HepG2 (cell line): ENCODE data around the gene INHBB. TPM values are rescaled to one million over a fixed set of nuclear protein-coding genes. Genes with fewer than 3 reads are reported as not detected.
A peak's percentile ranks its signal among the peaks of the same experiment; 100 is the strongest.

Experiments used
- BRCA1 ChIP-seq: sonication (generic); formaldehyde crosslinking; IDR thresholded peaks from 2 replicates; pipeline ENCODE4 v1.4.0; 2020; ENCODE audit warnings: missing genetic modification reagents
- CBFB ChIP-seq: sonication (generic); formaldehyde crosslinking; IDR thresholded peaks from 2 replicates; pipeline ENCODE4 v1.4.0; 2020; ENCODE audit warnings: missing genetic modification reagents
- HNRNPUL1 ChIP-seq: fragments of 200-400 bp; formaldehyde crosslinking; IDR thresholded peaks from 2 replicates; pipeline ENCODE4 v1.6.1; 2017; ENCODE audit warnings: low read depth, mild to moderate bottlenecking, low read length, moderate library complexity
- HOXD1 ChIP-seq: sonication (generic); formaldehyde crosslinking; IDR thresholded peaks from 2 replicates; pipeline ENCODE4 v1.5.0; 2020; ENCODE audit warnings: missing genetic modification reagents
- IKZF4 ChIP-seq: sonication (generic); formaldehyde crosslinking; IDR thresholded peaks from 2 replicates; pipeline ENCODE4 v1.5.1; 2020; ENCODE audit warnings: borderline replicate concordance, mild to moderate bottlenecking, low read depth, missing genetic modification reagents; ENCODE audit errors: not compliant biosample characterization
- KLF15 ChIP-seq: sonication (generic); formaldehyde crosslinking; IDR thresholded peaks from 2 replicates; pipeline ENCODE4 v1.8.1; 2023; ENCODE audit warnings: borderline replicate concordance, mild to moderate bottlenecking, inconsistent platforms, missing genetic modification reagents, mixed read lengths
- NR2F2 ChIP-seq: IDR thresholded peaks from 2 replicates; pipeline ENCODE4 v1.6.1; 2012; ENCODE audit warnings: low read depth, inconsistent platforms, borderline replicate concordance
- POGK ChIP-seq: sonication (generic); formaldehyde crosslinking; conservative IDR thresholded peaks from 2 replicates; pipeline ENCODE4 v1.8.0; 2022; ENCODE audit warnings: mild to moderate bottlenecking, moderate library complexity, missing genetic modification reagents
- PTBP1 ChIP-seq: fragments of 200-400 bp; formaldehyde crosslinking; IDR thresholded peaks from 2 replicates; pipeline ENCODE4 v1.6.1; 2018; ENCODE audit warnings: low read length, low read depth; ENCODE audit not compliant: poor library complexity, severe bottlenecking
- ZBTB38 ChIP-seq: sonication (generic); formaldehyde crosslinking; IDR thresholded peaks from 2 replicates; pipeline ENCODE4 v1.5.1; 2020; ENCODE audit warnings: mild to moderate bottlenecking, missing genetic modification reagents
- ZNF12 ChIP-seq: sonication (generic); formaldehyde crosslinking; IDR thresholded peaks from 2 replicates; pipeline ENCODE4 v1.5.0; 2020; ENCODE audit warnings: missing genetic modification reagents
- ZNF224 ChIP-seq: sonication (generic); formaldehyde crosslinking; IDR thresholded peaks from 2 replicates; pipeline ENCODE4 v1.5.0; 2020; ENCODE audit warnings: mild to moderate bottlenecking, missing genetic modification reagents
- ZNF253 ChIP-seq: sonication (generic); formaldehyde crosslinking; IDR thresholded peaks from 2 replicates; pipeline ENCODE4 v1.8.0; 2022; ENCODE audit warnings: mild to moderate bottlenecking, missing genetic modification reagents, borderline replicate concordance
- ZNF292 ChIP-seq: sonication (generic); formaldehyde crosslinking; IDR thresholded peaks from 2 replicates; pipeline ENCODE4 v1.8.1; 2022; ENCODE audit warnings: mild to moderate bottlenecking, low read depth, missing genetic modification reagents, borderline replicate concordance
- polyA plus RNA-seq, 8 experiments: library from polyadenylated mRNA; depleted of rRNA in 3 of 8; stranded (reverse) in 7 of 8; unstranded in 1 of 8; fragments of >200 nt; fragmentation: Illumina TruSeq in 4 of 8; extraction: Trizol in 4 of 8; gene quantifications; 2 replicates each; pipeline versions ENCODE4 v1.2.1 to v1.2.3, GENCODE V29; 2011 to 2016; ENCODE audit warnings: low read depth in 4 of 8, missing spikeins in 1 of 8, mixed read lengths in 1 of 8; ENCODE audit not compliant: insufficient read depth in 1 of 8
- total RNA-seq, 5 experiments: library from RNA; depleted of rRNA; stranded (reverse); fragments of >200 nt; fragmentation: Illumina TruSeq; extraction: Trizol; gene quantifications; 2 replicates each; pipeline ENCODE4 v1.2.3, GENCODE V29; 2016; ENCODE audit warnings: low read depth in 1 of 5
- TF ChIP-seq, protein P1 (sequence below): sonication (generic); formaldehyde crosslinking; IDR thresholded peaks from 2 replicates; pipeline ENCODE4 v1.5.1; 2020; ENCODE audit warnings: missing genetic modification reagents, mild to moderate bottlenecking, borderline replicate concordance
- TF ChIP-seq, protein P2 (sequence below): sonication (generic); formaldehyde crosslinking; IDR thresholded peaks from 2 replicates; pipeline ENCODE4 v1.9.0; 2021; ENCODE audit warnings: missing genetic modification reagents, mild to moderate bottlenecking, borderline replicate concordance
- TF ChIP-seq, protein P3 (sequence below): sonication (generic); formaldehyde crosslinking; IDR thresholded peaks from 2 replicates; pipeline ENCODE4 v1.4.0; 2020; ENCODE audit warnings: missing genetic modification reagents

The INHBB gene
- total and polyA plus RNA-seq, 2 of the 13 experiments (the other 11 are each of a cell fraction or from before 2014, with no cell fraction given) = 0.20 to 1.7 TPM

- TF ChIP-seq, protein P1, sequence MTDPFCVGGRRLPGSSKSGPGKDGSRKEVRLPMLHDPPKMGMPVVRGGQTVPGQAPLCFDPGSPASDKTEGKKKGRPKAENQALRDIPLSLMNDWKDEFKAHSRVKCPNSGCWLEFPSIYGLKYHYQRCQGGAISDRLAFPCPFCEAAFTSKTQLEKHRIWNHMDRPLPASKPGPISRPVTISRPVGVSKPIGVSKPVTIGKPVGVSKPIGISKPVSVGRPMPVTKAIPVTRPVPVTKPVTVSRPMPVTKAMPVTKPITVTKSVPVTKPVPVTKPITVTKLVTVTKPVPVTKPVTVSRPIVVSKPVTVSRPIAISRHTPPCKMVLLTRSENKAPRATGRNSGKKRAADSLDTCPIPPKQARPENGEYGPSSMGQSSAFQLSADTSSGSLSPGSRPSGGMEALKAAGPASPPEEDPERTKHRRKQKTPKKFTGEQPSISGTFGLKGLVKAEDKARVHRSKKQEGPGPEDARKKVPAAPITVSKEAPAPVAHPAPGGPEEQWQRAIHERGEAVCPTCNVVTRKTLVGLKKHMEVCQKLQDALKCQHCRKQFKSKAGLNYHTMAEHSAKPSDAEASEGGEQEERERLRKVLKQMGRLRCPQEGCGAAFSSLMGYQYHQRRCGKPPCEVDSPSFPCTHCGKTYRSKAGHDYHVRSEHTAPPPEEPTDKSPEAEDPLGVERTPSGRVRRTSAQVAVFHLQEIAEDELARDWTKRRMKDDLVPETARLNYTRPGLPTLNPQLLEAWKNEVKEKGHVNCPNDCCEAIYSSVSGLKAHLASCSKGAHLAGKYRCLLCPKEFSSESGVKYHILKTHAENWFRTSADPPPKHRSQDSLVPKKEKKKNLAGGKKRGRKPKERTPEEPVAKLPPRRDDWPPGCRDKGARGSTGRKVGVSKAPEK = no peak
- TF ChIP-seq NR2F2 (no peak), PTBP1 (no peak), ZBTB38 (peak; percentile 67; the same call in 1 of the 2 replicates), ZNF12 (no peak), HOXD1 (CRISPR knock-in tag) (no peak), BRCA1 (no peak), POGK (no peak), ZNF292 (CRISPR knock-in tag) (no peak), CBFB (CRISPR knock-in tag) (peak; percentile 82), ZNF253 (CRISPR knock-in tag) (no peak), KLF15 (CRISPR knock-in tag) (peak; percentile 73; the same call in 1 of the 2 replicates), IKZF4 (no peak), ZNF224 (no peak), HNRNPUL1 (no peak)
- TF ChIP-seq, protein P2, sequence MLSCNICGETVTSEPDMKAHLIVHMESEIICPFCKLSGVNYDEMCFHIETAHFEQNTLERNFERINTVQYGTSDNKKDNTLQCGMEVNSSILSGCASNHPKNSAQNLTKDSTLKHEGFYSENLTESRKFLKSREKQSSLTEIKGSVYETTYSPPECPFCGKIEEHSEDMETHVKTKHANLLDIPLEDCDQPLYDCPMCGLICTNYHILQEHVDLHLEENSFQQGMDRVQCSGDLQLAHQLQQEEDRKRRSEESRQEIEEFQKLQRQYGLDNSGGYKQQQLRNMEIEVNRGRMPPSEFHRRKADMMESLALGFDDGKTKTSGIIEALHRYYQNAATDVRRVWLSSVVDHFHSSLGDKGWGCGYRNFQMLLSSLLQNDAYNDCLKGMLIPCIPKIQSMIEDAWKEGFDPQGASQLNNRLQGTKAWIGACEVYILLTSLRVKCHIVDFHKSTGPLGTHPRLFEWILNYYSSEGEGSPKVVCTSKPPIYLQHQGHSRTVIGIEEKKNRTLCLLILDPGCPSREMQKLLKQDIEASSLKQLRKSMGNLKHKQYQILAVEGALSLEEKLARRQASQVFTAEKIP (CRISPR knock-in tag) = no peak
- TF ChIP-seq, protein P3, sequence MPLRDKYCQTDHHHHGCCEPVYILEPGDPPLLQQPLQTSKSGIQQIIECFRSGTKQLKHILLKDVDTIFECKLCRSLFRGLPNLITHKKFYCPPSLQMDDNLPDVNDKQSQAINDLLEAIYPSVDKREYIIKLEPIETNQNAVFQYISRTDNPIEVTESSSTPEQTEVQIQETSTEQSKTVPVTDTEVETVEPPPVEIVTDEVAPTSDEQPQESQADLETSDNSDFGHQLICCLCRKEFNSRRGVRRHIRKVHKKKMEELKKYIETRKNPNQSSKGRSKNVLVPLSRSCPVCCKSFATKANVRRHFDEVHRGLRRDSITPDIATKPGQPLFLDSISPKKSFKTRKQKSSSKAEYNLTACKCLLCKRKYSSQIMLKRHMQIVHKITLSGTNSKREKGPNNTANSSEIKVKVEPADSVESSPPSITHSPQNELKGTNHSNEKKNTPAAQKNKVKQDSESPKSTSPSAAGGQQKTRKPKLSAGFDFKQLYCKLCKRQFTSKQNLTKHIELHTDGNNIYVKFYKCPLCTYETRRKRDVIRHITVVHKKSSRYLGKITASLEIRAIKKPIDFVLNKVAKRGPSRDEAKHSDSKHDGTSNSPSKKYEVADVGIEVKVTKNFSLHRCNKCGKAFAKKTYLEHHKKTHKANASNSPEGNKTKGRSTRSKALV = peak; percentile 76; the same call in 1 of the 2 replicates
Measured at GRCh38 chr2:120343433-120344105, 2.4 kb upstream of the INHBB start (continued).
